Loucy (cell line): ENCODE data around the gene U2AF2.

ENCODE experiments used
- H2AFZ ChIP-seq: fragments of 200-600 bp; sonication (generic); 2 replicates; pipeline ENCODE4 v1.6.0; 2016; ENCODE audit warnings: antibody characterized with exemption, mild to moderate bottlenecking, low read length, moderate library complexity
- H3F3A ChIP-seq: fragments of 200-600 bp; 2 replicates; pipeline ENCODE4 v1.6.0; 2016; ENCODE audit warnings: antibody characterized with exemption, low read depth, mild to moderate bottlenecking
- H3K27me3 ChIP-seq: fragments of 200-600 bp; sonication (generic); 2 replicates; pipeline ENCODE4 v1.6.1; 2014; ENCODE audit warnings: low read length, mild to moderate bottlenecking; ENCODE audit not compliant: insufficient read depth, poor library complexity, severe bottlenecking
- H3K36me3 ChIP-seq: fragments of 200-600 bp; sonication (generic); 2 replicates; pipeline ENCODE4 v1.6.1; 2016; ENCODE audit warnings: low read length; ENCODE audit not compliant: insufficient read depth
- H3K4me1 ChIP-seq: fragments of 200-600 bp; sonication (generic); 2 replicates; pipeline ENCODE4 v1.5.1; 2014; ENCODE audit warnings: low read length, mild to moderate bottlenecking; ENCODE audit not compliant: insufficient read depth, poor library complexity, severe bottlenecking
- H3K4me2 ChIP-seq: fragments of 200-600 bp; sonication (generic); 2 replicates; pipeline ENCODE4 v1.6.0; 2014; ENCODE audit warnings: antibody characterized with exemption, low read length, low read depth, mild to moderate bottlenecking; ENCODE audit not compliant: poor library complexity, severe bottlenecking
- H3K4me3 ChIP-seq: fragments of 200-600 bp; sonication (generic); 2 replicates; pipeline ENCODE4 v1.5.1; 2014; ENCODE audit warnings: low read length, mild to moderate bottlenecking, mixed read lengths; ENCODE audit not compliant: poor library complexity, severe bottlenecking
- H3K79me2 ChIP-seq: fragments of 200-600 bp; sonication (generic); 2 replicates; pipeline ENCODE4 v1.6.1; 2014; ENCODE audit warnings: low read length; ENCODE audit not compliant: insufficient read depth
- H3K9ac ChIP-seq: fragments of 200-600 bp; sonication (generic); 2 replicates; pipeline ENCODE4 v1.6.0; 2014; ENCODE audit warnings: mild to moderate bottlenecking, low read depth, low read length, moderate library complexity; ENCODE audit not compliant: poor library complexity, severe bottlenecking
- H3K9me2 ChIP-seq: fragments of 200-600 bp; sonication (generic); replicated peaks from 2 replicates; pipeline ENCODE4 v1.6.1; 2016; ENCODE audit warnings: low read depth, low read length, mixed read lengths
- H3K9me3 ChIP-seq: fragments of 200-600 bp; sonication (generic); 2 replicates; pipeline ENCODE4 v1.6.1; 2014; ENCODE audit warnings: mild to moderate bottlenecking, antibody characterized with exemption, low read length, low read depth; ENCODE audit not compliant: insufficient read depth
- H4K20me1 ChIP-seq: fragments of 200-600 bp; sonication (generic); 2 replicates; pipeline ENCODE4 v1.6.0; 2014; ENCODE audit warnings: antibody characterized with exemption, low read length, mild to moderate bottlenecking; ENCODE audit not compliant: insufficient read depth, poor library complexity, severe bottlenecking
- CTCF ChIP-seq: fragments of 200-600 bp; sonication (generic); conservative IDR thresholded peaks from 2 replicates; pipeline ENCODE4 v1.5.1; 2014; ENCODE audit warnings: mild to moderate bottlenecking, antibody characterized with exemption, low read length
- EZH2phosphoT487 ChIP-seq: fragments of 200-600 bp; IDR thresholded peaks from 2 replicates; pipeline ENCODE4 v1.6.1; 2018; ENCODE audit warnings: antibody characterized with exemption, mild to moderate bottlenecking, moderate library complexity, borderline replicate concordance

Gene U2AF2

GRCh38 chr19:55704494-55705245 is 49.8 kb downstream of the U2AF2 start:
- no peak overlapping the region for H3K9ac ChIP-seq
- peak; percentile 41 for TF ChIP-seq CTCF
- TF ChIP-seq EZH2phosphoT487, result no peak

GRCh38 chr19:55705972-55706371 is 51.1 kb downstream of the U2AF2 start:
- H3K9me3 ChIP-seq, result no peaks in the 10 kb centered on the region
- no peaks in the 10 kb centered on the region; the same call in 1 of the 2 replicates for H3K36me3 ChIP-seq
- no peak overlapping the region for H2AFZ ChIP-seq
- H4K20me1 ChIP-seq, result no peaks in the 10 kb centered on the region
- no peaks in the 10 kb centered on the region for H3F3A ChIP-seq
- no peak for TF ChIP-seq CTCF
- no peak for TF ChIP-seq EZH2phosphoT487
- no peak overlapping the region for H3K9ac ChIP-seq
- no peak overlapping the region for H3K4me2 ChIP-seq
- no peak overlapping the region for H3K4me3 ChIP-seq
- H3K27me3 ChIP-seq, result no peaks in the 10 kb centered on the region
- no peaks in the 10 kb centered on the region for H3K79me2 ChIP-seq
- H3K4me1 ChIP-seq, result no peaks in the 10 kb centered on the region
- H3K9me2 ChIP-seq, result no peaks in the 10 kb centered on the region

More at GRCh38 chr19:55704494-55705245, 49.8 kb downstream of the U2AF2 start:
- H3K4me2 ChIP-seq, result no peak overlapping the region
- no peaks in the 10 kb centered on the region for H3K4me1 ChIP-seq
- H2AFZ ChIP-seq, result no peak overlapping the region
- H3K9me2 ChIP-seq, result no peaks in the 10 kb centered on the region
- H3F3A ChIP-seq, result no peaks in the 10 kb centered on the region
- H3K27me3 ChIP-seq, result no peaks in the 10 kb centered on the region
- no peaks in the 10 kb centered on the region for H3K9me3 ChIP-seq
- no peaks in the 10 kb centered on the region for H4K20me1 ChIP-seq
- H3K36me3 ChIP-seq, result no peaks in the 10 kb centered on the region; the same call in 1 of the 2 replicates
- H3K4me3 ChIP-seq, result no peak overlapping the region
- no peaks in the 10 kb centered on the region for H3K79me2 ChIP-seq

GRCh38 chr19:55711719-55712118 is 56.9 kb downstream of the U2AF2 start:
- Histone ChIP-seq H3K9me2 (no peaks in the 10 kb centered on the region), H3K9me3 (no peaks in the 10 kb centered on the region; the same call in 1 of the 2 replicates), H4K20me1 (no peaks in the 10 kb centered on the region), H2AFZ (no peak overlapping the region), H3K9ac (no peak overlapping the region), H3K27me3 (no peaks in the 10 kb centered on the region), H3K79me2 (no peaks in the 10 kb centered on the region), H3K36me3 (no peaks in the 10 kb centered on the region), H3K4me3 (no peak overlapping the region), H3K4me1 (no peaks in the 10 kb centered on the region), H3K4me2 (no peak overlapping the region), H3F3A (no peaks in the 10 kb centered on the region)
- TF ChIP-seq EZH2phosphoT487 (no peak), CTCF (no peak)
